Measurements from ENCODE around the gene ESR1. TPM values are rescaled to one million over a fixed set of nuclear protein-coding genes. Genes with fewer than 3 reads are reported as not detected.

ESR1 gene
- total and polyA plus RNA-seq, 12 donors = 0.28 to 9.4 (median 3.8) TPM

- H3K36me3 ChIP-seq (replicated peaks in 1 of 2) = peaks cover 0 to 8% of the 10 kb centered on the region in 2 donors
- no peak overlapping the region for H3K4me3 ChIP-seq
- no peaks in the 10 kb centered on the region for H3K27me3 ChIP-seq
- no peaks in the 10 kb centered on the region for H3K4me1 ChIP-seq (replicated peaks in 1 of 2)
- no peaks in the 10 kb centered on the region for H3K9me3 ChIP-seq (replicated peaks in 1 of 3)
- intact Hi-C loops (cut with DNase I) = loop anchor here in 1 of 2 donors (10.0 kb wide), 1 partner anchor 54 kb away; no protein-coding TSS in a partner anchor
- TF ChIP-seq POLR2A (IDR thresholded peaks at IDR 0.05) (no peak), CTCF (IDR thresholded peaks at IDR 0.05) (no peak)
- H3K27ac ChIP-seq = no peak overlapping the region
- no peak for DNase-seq
- WGBS, 4 donors = 93 to 99% (median 97%) methylated on average over 3 of the region's 3 CpGs
Observed at GRCh38 chr6:152160346-152160745, 352.9 kb downstream of the ESR1 start.

- peaks cover 0 to 7% of the 10 kb centered on the region in 2 donors for H3K36me3 ChIP-seq (replicated peaks in 1 of 2)
- H3K4me3 ChIP-seq = no peak overlapping the region
- no peak for TF ChIP-seq CTCF (IDR thresholded peaks at IDR 0.05)
- no peak for TF ChIP-seq POLR2A (IDR thresholded peaks at IDR 0.05)
- no peaks in the 10 kb centered on the region for H3K27me3 ChIP-seq
- DNase-seq = no peak
- peaks cover 0 to 4% of the 10 kb centered on the region in 2 donors for H3K4me1 ChIP-seq (replicated peaks in 1 of 2)
- intact Hi-C loops (cut with DNase I) = loop anchor here in 1 of 2 donors (10.0 kb wide), 1 partner anchor 53 kb away; no protein-coding TSS in a partner anchor
- no peaks in the 10 kb centered on the region for H3K9me3 ChIP-seq (replicated peaks in 1 of 3)
- no peak overlapping the region for H3K27ac ChIP-seq
Observed at GRCh38 chr6:152161501-152161900, 354.0 kb downstream of the ESR1 start.

GRCh38 chr6:152164957-152165356 lies 357.5 kb downstream of the ESR1 start:
- TF ChIP-seq CTCF (IDR thresholded peaks at IDR 0.05) (no peak), POLR2A (IDR thresholded peaks at IDR 0.05) (no peak)
- Histone ChIP-seq H3K4me1 (replicated peaks in 1 of 2) (peaks cover 0 to 4% of the 10 kb centered on the region in 2 donors), H3K27me3 (no peaks in the 10 kb centered on the region), H3K9me3 (replicated peaks in 1 of 3) (peaks cover 0 to 4% (median 0%) of the 10 kb centered on the region in 3 donors), H3K4me3 (no peak overlapping the region), H3K36me3 (replicated peaks in 1 of 2) (peaks cover 0 to 7% of the 10 kb centered on the region in 2 donors), H3K27ac (no peak overlapping the region)
- no peak for DNase-seq
- intact Hi-C loops (cut with DNase I) = loop anchor here in 1 of 2 donors (10.0 kb wide), 1 partner anchor 50 kb away; no protein-coding TSS in a partner anchor
- WGBS, 4 donors = 87 to 95% (median 92%) methylated on average over 5 of the region's 5 CpGs

- H3K4me3 ChIP-seq = no peak overlapping the region
- TF ChIP-seq POLR2A (IDR thresholded peaks at IDR 0.05) (no peak), CTCF (IDR thresholded peaks at IDR 0.05) (no peak)
- peaks cover 0 to 7% of the 10 kb centered on the region in 2 donors for H3K36me3 ChIP-seq (replicated peaks in 1 of 2)
Observed at GRCh38 chr6:152166497-152166896, 359.0 kb downstream of the ESR1 start.

More at GRCh38 chr6:152166497-152166896, 359.0 kb downstream of the ESR1 start:
- no peak overlapping the region for H3K27ac ChIP-seq
- no peak for DNase-seq
- H3K27me3 ChIP-seq = no peaks in the 10 kb centered on the region
- intact Hi-C loops (cut with DNase I) = loop anchor here in 1 of 2 donors (10.0 kb wide), 1 partner anchor 48 kb away; no protein-coding TSS in a partner anchor
- H3K4me1 ChIP-seq (replicated peaks in 1 of 2) = peaks cover 0 to 4% of the 10 kb centered on the region in 2 donors
- 47 to 54% (median 50%) methylated on average over 4 of the region's 4 CpGs for WGBS, 4 donors
- H3K9me3 ChIP-seq (replicated peaks in 1 of 3) = peaks cover 0 to 4% (median 0%) of the 10 kb centered on the region in 3 donors
